H9 (cell line): Measurements from ENCODE around the gene TOM1L2. TPM values are rescaled to one million over a fixed set of nuclear protein-coding genes. Genes with fewer than 3 reads are reported as not detected.
A peak's percentile ranks its signal among the peaks of the same experiment; 100 is the strongest.

Source experiments
- DNase-seq: peaks from one replicate; pipeline ENCODE4 v3.0.0-alpha.2; 2017
- H2AFZ ChIP-seq: one replicate; pipeline ENCODE4 v1.6.1; 2013; ENCODE audit warnings: mild to moderate bottlenecking, low read length, control low read depth, moderate library complexity
- H2AK5ac ChIP-seq: 2 replicates; pipeline ENCODE4 v1.6.1; 2013; ENCODE audit warnings: low read length, control low read depth, mixed read lengths; ENCODE audit not compliant: insufficient read length
- H2BK120ac ChIP-seq: one replicate; pipeline ENCODE4 v1.6.1; 2013; ENCODE audit warnings: low read depth, mild to moderate bottlenecking, low read length, control low read depth, inconsistent platforms; ENCODE audit not compliant: poor library complexity, severe bottlenecking
- H2BK12ac ChIP-seq: 2 replicates; pipeline ENCODE4 v1.6.1; 2013; ENCODE audit warnings: low read length, control low read depth, mixed read lengths, low read depth; ENCODE audit not compliant: insufficient read length
- H2BK15ac ChIP-seq: 2 replicates; pipeline ENCODE4 v1.6.1; 2013; ENCODE audit warnings: low read depth, low read length, control low read depth
- H2BK20ac ChIP-seq: one replicate; pipeline ENCODE4 v1.6.1; 2013; ENCODE audit warnings: low read depth, mild to moderate bottlenecking, low read length, control low read depth, inconsistent platforms; ENCODE audit not compliant: poor library complexity, severe bottlenecking
- H2BK5ac ChIP-seq: 2 replicates; pipeline ENCODE4 v1.6.1; 2013; ENCODE audit warnings: low read length, control low read depth, mixed read lengths; ENCODE audit not compliant: insufficient read length
- H3K14ac ChIP-seq: 2 replicates; pipeline ENCODE4 v1.6.1; 2013; ENCODE audit warnings: low read length, control low read depth; ENCODE audit not compliant: insufficient read depth
- H3K18ac ChIP-seq: 2 replicates; pipeline ENCODE4 v1.6.1; 2013; ENCODE audit warnings: low read depth, mild to moderate bottlenecking, mixed read lengths, low read length, control low read depth; ENCODE audit not compliant: insufficient read length
- H3K23ac ChIP-seq: 2 replicates; pipeline ENCODE4 v1.6.1; 2013; ENCODE audit warnings: low read length, control low read depth, mixed read lengths, low read depth; ENCODE audit not compliant: insufficient read length
- H3K23me2 ChIP-seq: 2 replicates; pipeline ENCODE4 v1.6.1; 2013; ENCODE audit warnings: low read depth, mild to moderate bottlenecking, mixed read lengths, low read length, control low read depth; ENCODE audit not compliant: insufficient read length, poor library complexity, severe bottlenecking
- H3K27ac ChIP-seq: 2 replicates; pipeline ENCODE4 v1.5.1; 2013; ENCODE audit warnings: low read length, control low read depth, mixed read lengths, low read depth; ENCODE audit not compliant: insufficient read length
- H3K27me3 ChIP-seq: 2 replicates; pipeline ENCODE4 v1.6.1; 2013; ENCODE audit warnings: low read length, control low read depth, inconsistent platforms; ENCODE audit not compliant: insufficient read depth
- H3K4ac ChIP-seq: 2 replicates; pipeline ENCODE4 v1.6.1; 2013; ENCODE audit warnings: low read depth, mild to moderate bottlenecking, control low read depth, inconsistent platforms, low read length, moderate library complexity
- H3K4me1 ChIP-seq: 2 replicates; pipeline ENCODE4 v1.6.1; 2013; ENCODE audit warnings: low read length, control low read depth, inconsistent platforms; ENCODE audit not compliant: insufficient read depth
- H3K4me2 ChIP-seq: 2 replicates; pipeline ENCODE4 v1.6.1; 2013; ENCODE audit warnings: low read length, control low read depth, mixed read lengths; ENCODE audit not compliant: insufficient read length, insufficient read depth
- H3K56ac ChIP-seq: 2 replicates; pipeline ENCODE4 v1.6.1; 2013; ENCODE audit warnings: low read depth, mild to moderate bottlenecking, mixed read lengths, low read length, control low read depth; ENCODE audit not compliant: insufficient read length
- H3K79me1 ChIP-seq: 2 replicates; pipeline ENCODE4 v1.6.1; 2013; ENCODE audit warnings: low read depth, mild to moderate bottlenecking, moderate library complexity, low read length, control low read depth, inconsistent platforms; ENCODE audit not compliant: insufficient read depth, poor library complexity, severe bottlenecking
- H3K79me2 ChIP-seq: 2 replicates; pipeline ENCODE4 v1.6.1; 2013; ENCODE audit warnings: low read length, control low read depth, inconsistent platforms; ENCODE audit not compliant: insufficient read depth
- H3K9ac ChIP-seq: 2 replicates; pipeline ENCODE4 v1.6.1; 2013; ENCODE audit warnings: low read length, control low read depth, mixed read lengths; ENCODE audit not compliant: insufficient read length; ENCODE audit errors: extremely low read depth
- H3K9me3 ChIP-seq: one replicate; pipeline ENCODE4 v1.6.1; 2013; ENCODE audit warnings: low read depth, low read length, inconsistent platforms; ENCODE audit not compliant: control insufficient read depth
- H3T11ph ChIP-seq: one replicate; pipeline ENCODE4 v1.6.1; 2013; ENCODE audit warnings: mild to moderate bottlenecking, low read length, control low read depth, inconsistent platforms
- H4K20me1 ChIP-seq: one replicate; pipeline ENCODE4 v1.6.1; 2013; ENCODE audit not compliant: control insufficient read depth, insufficient read length, insufficient read depth
- H4K5ac ChIP-seq: 2 replicates; pipeline ENCODE4 v1.6.1; 2013; ENCODE audit warnings: low read depth, mild to moderate bottlenecking, mixed read lengths, low read length, control low read depth; ENCODE audit not compliant: insufficient read length
- H4K8ac ChIP-seq: replicated peaks from 2 replicates; pipeline ENCODE4 v1.6.1; 2013; ENCODE audit warnings: low read length, control low read depth, mixed read lengths, low read depth; ENCODE audit not compliant: insufficient read length
- H4K91ac ChIP-seq: 2 replicates; pipeline ENCODE4 v1.6.1; 2013; ENCODE audit warnings: low read depth, mild to moderate bottlenecking, moderate library complexity, mixed read lengths, low read length, control low read depth; ENCODE audit not compliant: insufficient read length
- H3K27ac Mint-ChIP-seq, 3 experiments: 2 replicates in 2 of 3; 3 replicates in 1 of 3; pipeline ENCODE4 v1.8.0; 2020 to 2021; ENCODE audit warnings: mixed read lengths in 3 of 3, mild to moderate bottlenecking in 1 of 3, moderate library complexity in 1 of 3
- H3K27me3 Mint-ChIP-seq: 2 replicates; pipeline ENCODE4 v1.8.0; 2021; ENCODE audit warnings: low read depth, mild to moderate bottlenecking, moderate library complexity, mixed read lengths
- H3K36me3 Mint-ChIP-seq, 3 experiments: 2 replicates in 2 of 3; 3 replicates in 1 of 3; pipeline ENCODE4 v1.8.0; 2020 to 2021; ENCODE audit warnings: low read depth in 3 of 3, mixed read lengths in 3 of 3; ENCODE audit not compliant: insufficient read depth in 1 of 3
- H3K4me1 Mint-ChIP-seq, 2 experiments: 2 replicates each; pipeline ENCODE4 v1.8.0; 2020; ENCODE audit warnings: mixed read lengths in 2 of 2
- H3K4me3 Mint-ChIP-seq, 2 experiments: 2 replicates in 1 of 2; 3 replicates in 1 of 2; pipeline ENCODE4 v1.8.0; 2020 to 2021; ENCODE audit warnings: mild to moderate bottlenecking in 2 of 2, mixed read lengths in 2 of 2, moderate library complexity in 1 of 2
- H3K9me3 Mint-ChIP-seq, 2 experiments: 2 replicates in 1 of 2; 3 replicates in 1 of 2; pipeline ENCODE4 v1.8.0; 2020; ENCODE audit warnings: mild to moderate bottlenecking in 2 of 2, mixed read lengths in 2 of 2, moderate library complexity in 1 of 2
- CTCF ChIP-seq: fragments of 200-600 bp; sonication (generic); conservative IDR thresholded peaks from 3 replicates; pipeline ENCODE4 v1.8.0; 2021; ENCODE audit warnings: antibody characterized with exemption, mild to moderate bottlenecking
- WGBS: extraction: QIAGEN DNeasy Blood & Tissue Kit; methylation state at CpG from one replicate; pipeline ENCODE4 v1.1.7; 2013; ENCODE audit warnings: missing lambda C conversion rate, low lambda C conversion rate, mixed read lengths; ENCODE audit not compliant: insufficient read length; ENCODE audit errors: extremely low coverage; 5-methylcytosine and 5-hydroxymethylcytosine counted together
- total RNA-seq: library from RNA; stranded (reverse); gene quantifications from 2 replicates; pipeline ENCODE4 v1.2.1, GENCODE V29; 2021

TOM1L2 gene
- total RNA-seq, 1 experiment from 2014 or later = 4.6 TPM

- H2AK5ac ChIP-seq = no peak overlapping the region
- WGBS = no CpG with 5 or more reads among the region's 9 CpGs
- no peak for TF ChIP-seq CTCF
- Mint-ChIP-seq H3K27ac (no peak overlapping the region), H3K36me3 (no peaks in the 10 kb centered on the region), H3K9me3 (no peaks in the 10 kb centered on the region), H3K4me1 (peaks cover under 1 to 4% of the 10 kb centered on the region in 2 experiments; a peak in 1 of 4 replicates), H3K4me3 (no peak overlapping the region), H3K27me3 (peaks cover 2% of the 10 kb centered on the region)
- H3K9ac ChIP-seq = no peak overlapping the region
- no peaks in the 10 kb centered on the region for H3K79me1 ChIP-seq
- H3K4me1 ChIP-seq = no peaks in the 10 kb centered on the region
- peak overlapping the region; percentile 1 for H4K8ac ChIP-seq
- no peak overlapping the region; the same call in 1 of the 2 replicates for H3K14ac ChIP-seq
- no peaks in the 10 kb centered on the region for H3K23me2 ChIP-seq
- H3K9me3 ChIP-seq = no peaks in the 10 kb centered on the region
- no peak overlapping the region for H3T11ph ChIP-seq
- no peak overlapping the region for H2BK20ac ChIP-seq
- H3K4me2 ChIP-seq = no peak overlapping the region
- no peak overlapping the region for H3K27ac ChIP-seq
- no peak overlapping the region for H3K23ac ChIP-seq
- no peak overlapping the region for H4K5ac ChIP-seq
- H3K79me2 ChIP-seq = no peaks in the 10 kb centered on the region
- H2BK120ac ChIP-seq = no peak overlapping the region
- H2BK15ac ChIP-seq = no peak overlapping the region
- no peak for DNase-seq
- no peak overlapping the region for H2AFZ ChIP-seq
- H3K56ac ChIP-seq = no peak overlapping the region
- no peak overlapping the region for H3K4ac ChIP-seq
- no peak overlapping the region for H4K91ac ChIP-seq
- H2BK12ac ChIP-seq = no peak overlapping the region
- H3K27me3 ChIP-seq = no peaks in the 10 kb centered on the region
- H3K18ac ChIP-seq = no peak overlapping the region
- no peaks in the 10 kb centered on the region for H4K20me1 ChIP-seq
- H2BK5ac ChIP-seq = no peak overlapping the region
Observed at GRCh38 chr17:17999364-18000029, 27.3 kb upstream of the TOM1L2 start.
